GM18867 (cell line): Measurements from ENCODE around the gene ZMYND11.
"Not testable (repeated sequence)": the region's sequence is repeated elsewhere in the genome, so short reads cannot be mapped to it uniquely, and the experiment has no call there.

Experiments
- ATAC-seq: cut with Tn5 transposase; IDR thresholded peaks from one replicate; pipeline ENCODE4 v1.9.1; 2021; ENCODE audit warnings: mild to moderate bottlenecking, moderate library complexity; ENCODE audit not compliant: unreplicated experiment

Gene ZMYND11

GRCh38 chr10:241966-242643 is 106.8 kb downstream of the ZMYND11 start:
- no peak for ATAC-seq

- no peak for ATAC-seq
These were observed 109.0 kb downstream of the ZMYND11 start for GRCh38 chr10:244227-244626.

GRCh38 chr10:246431-246830 is 111.2 kb downstream of the ZMYND11 start:
- ATAC-seq: no peak

GRCh38 chr10:247480-247879 is 112.2 kb downstream of the ZMYND11 start:
- no peak for ATAC-seq

GRCh38 chr10:248307-248706 is 113.1 kb downstream of the ZMYND11 start:
- no peak for ATAC-seq

GRCh38 chr10:251982-252582 is 116.8 kb downstream of the ZMYND11 start:
- no peak for ATAC-seq

- ATAC-seq: no peak
These were observed 125.7 kb downstream of the ZMYND11 start for GRCh38 chr10:260819-261429.

- ATAC-seq: not testable (repeated sequence)
These were observed 129.2 kb downstream of the ZMYND11 start for GRCh38 chr10:264160-265073.

GRCh38 chr10:265074-265440 is 129.8 kb downstream of the ZMYND11 start:
- peak; percentile 72 for ATAC-seq

- not testable (repeated sequence) for ATAC-seq
These were observed 130.7 kb downstream of the ZMYND11 start for GRCh38 chr10:265816-266588.

GRCh38 chr10:266974-267425 is 131.7 kb downstream of the ZMYND11 start:
- peak; percentile 61 for ATAC-seq

GRCh38 chr10:267705-268104 is 132.4 kb downstream of the ZMYND11 start:
- no peak for ATAC-seq

GRCh38 chr10:269440-270074 is 134.3 kb downstream of the ZMYND11 start:
- no peak for ATAC-seq

GRCh38 chr10:271201-271600 is 135.9 kb downstream of the ZMYND11 start:
- ATAC-seq: no peak

GRCh38 chr10:271722-272121 is 136.5 kb downstream of the ZMYND11 start:
- ATAC-seq: no peak

GRCh38 chr10:273088-273487 is 137.8 kb downstream of the ZMYND11 start:
- ATAC-seq: no peak

- ATAC-seq: no peak
These were observed 139.6 kb downstream of the ZMYND11 start for GRCh38 chr10:274866-275265.

- ATAC-seq: no peak
These were observed 140.4 kb downstream of the ZMYND11 start for GRCh38 chr10:275680-276079.

GRCh38 chr10:277963-278362 is 142.7 kb downstream of the ZMYND11 start:
- no peak for ATAC-seq

GRCh38 chr10:278707-279106 is 143.5 kb downstream of the ZMYND11 start:
- ATAC-seq: no peak
